GM23248 (cell line): Measurements from ENCODE around the gene RBM10. TPM values are rescaled to one million over a fixed set of nuclear protein-coding genes. Genes with fewer than 3 reads are reported as not detected.
A peak's percentile ranks its signal among the peaks of the same experiment; 100 is the strongest.

ENCODE experiments used
- DNase-seq: peaks from one replicate; pipeline ENCODE4 v3.0.0-alpha.2; 2015
- H2AFZ ChIP-seq: fragments of 200-600 bp; sonication (generic); 2 replicates; pipeline ENCODE4 v1.6.1; 2016; ENCODE audit warnings: antibody characterized with exemption
- H3F3A ChIP-seq: fragments of 200-600 bp; sonication (generic); 2 replicates; pipeline ENCODE4 v1.6.1; 2016; ENCODE audit warnings: mild to moderate bottlenecking, antibody characterized with exemption, mixed run types; ENCODE audit not compliant: insufficient read depth
- H3K27ac ChIP-seq: fragments of 200-600 bp; sonication (generic); 2 replicates; pipeline ENCODE4 v1.5.1; 2016; ENCODE audit warnings: mild to moderate bottlenecking
- H3K27me3 ChIP-seq: fragments of 200-600 bp; sonication (generic); replicated peaks from 2 replicates; pipeline ENCODE4 v1.6.1; 2016; ENCODE audit warnings: mild to moderate bottlenecking; ENCODE audit not compliant: insufficient read depth
- H3K36me3 ChIP-seq: fragments of 200-600 bp; sonication (generic); 2 replicates; pipeline ENCODE4 v1.6.1; 2016; ENCODE audit warnings: low read depth, mild to moderate bottlenecking
- H3K4me1 ChIP-seq: fragments of 200-600 bp; sonication (generic); 2 replicates; pipeline ENCODE4 v1.6.1; 2016; ENCODE audit warnings: mild to moderate bottlenecking; ENCODE audit not compliant: insufficient read depth
- H3K4me2 ChIP-seq: fragments of 200-600 bp; sonication (generic); one replicate; pipeline ENCODE4 v1.6.1; 2016; ENCODE audit warnings: mild to moderate bottlenecking; ENCODE audit not compliant: unreplicated experiment
- H3K4me3 ChIP-seq: fragments of 200-600 bp; sonication (generic); 2 replicates; pipeline ENCODE4 v1.5.1; 2016; ENCODE audit warnings: mild to moderate bottlenecking
- H3K79me2 ChIP-seq: fragments of 200-600 bp; sonication (generic); 2 replicates; pipeline ENCODE4 v1.6.1; 2016; ENCODE audit warnings: mild to moderate bottlenecking; ENCODE audit not compliant: insufficient read depth
- H3K9ac ChIP-seq: fragments of 200-600 bp; sonication (generic); 2 replicates; pipeline ENCODE4 v1.6.1; 2016; ENCODE audit warnings: mild to moderate bottlenecking
- H3K9me2 ChIP-seq: fragments of 200-600 bp; sonication (generic); 2 replicates; pipeline ENCODE4 v1.6.1; 2016; ENCODE audit warnings: mixed run types, mild to moderate bottlenecking, moderate library complexity; ENCODE audit not compliant: insufficient read depth
- H3K9me3 ChIP-seq: fragments of 200-600 bp; sonication (generic); one replicate; pipeline ENCODE4 v1.6.1; 2017; ENCODE audit warnings: low read depth
- H4K20me1 ChIP-seq: fragments of 200-600 bp; sonication (generic); 2 replicates; pipeline ENCODE4 v1.6.0; 2016; ENCODE audit not compliant: insufficient read depth
- EZH2 ChIP-seq: fragments of 200-600 bp; sonication (generic); IDR thresholded peaks from 2 replicates; pipeline ENCODE4 v1.6.1; 2018; ENCODE audit warnings: antibody characterized with exemption, mild to moderate bottlenecking; ENCODE audit not compliant: insufficient read depth, poor library complexity, severe bottlenecking
- EZH2phosphoT487 ChIP-seq: fragments of 200-600 bp; sonication (generic); IDR thresholded peaks from 2 replicates; pipeline ENCODE4 v1.6.1; 2018; ENCODE audit warnings: antibody characterized with exemption, moderate library complexity, mild to moderate bottlenecking, low read depth; ENCODE audit not compliant: insufficient read depth
- WGBS, 2 experiments: methylation state at CpG; one replicate each; pipeline ENCODE4 v1.1.6; 2015 to 2017; ENCODE audit warnings: low lambda C conversion rate in 2 of 2, low coverage in 1 of 2; ENCODE audit errors: missing lambda C conversion rate in 2 of 2; 5-methylcytosine and 5-hydroxymethylcytosine counted together
- in situ Hi-C: fragments of 300-500 bp; cut with MboI; formaldehyde crosslinking; loops from 2 replicates; pipeline ENCODE4 v1.15.0; 2020
- polyA plus RNA-seq: library from polyadenylated mRNA; unstranded; fragments of >200 nt; fragmentation: Nextera tagmentation; extraction: Ambion mirVana; gene quantifications from 2 replicates; pipeline ENCODE4 v1.2.1, GENCODE V29; 2016
- total RNA-seq: library from RNA; depleted of rRNA; stranded (reverse); fragments of >200 nt; shearing (Covaris generic); gene quantifications from 2 replicates; pipeline ENCODE4 v1.2.3, GENCODE V29; 2014

The RBM10 gene
- total and polyA plus RNA-seq, 2 experiments from 2014 or later: 30.6 to 40.1 TPM

DNA sequence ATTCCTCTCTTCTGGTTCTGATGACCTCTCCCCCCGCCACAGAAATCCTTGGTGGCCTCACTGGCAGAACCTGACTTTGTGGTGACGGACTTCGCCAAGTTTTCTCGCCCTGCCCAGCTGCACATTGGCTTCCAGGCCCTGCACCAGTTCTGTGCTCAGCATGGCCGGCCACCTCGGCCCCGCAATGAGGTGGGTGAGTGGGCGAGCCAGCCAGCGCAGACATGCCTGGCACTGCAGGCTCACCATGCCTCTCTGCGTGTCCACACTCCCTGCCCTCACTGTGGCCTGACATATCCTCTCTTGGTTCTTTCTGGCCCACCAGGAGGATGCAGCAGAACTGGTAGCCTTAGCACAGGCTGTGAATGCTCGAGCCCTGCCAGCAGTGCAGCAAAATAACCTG lies 57.3 kb downstream of the RBM10 start:
- no peaks in the 10 kb centered on the region for H3K9me3 ChIP-seq
- H3K4me3 ChIP-seq: no peak overlapping the region
- H3K4me2 ChIP-seq: no peak overlapping the region
- peaks cover 65% of the 10 kb centered on the region for H3K79me2 ChIP-seq
- H3K4me1 ChIP-seq: peaks cover 13% of the 10 kb centered on the region
- no peaks in the 10 kb centered on the region; the same call in 1 of the 2 replicates for H3F3A ChIP-seq
- H3K27ac ChIP-seq: no peak overlapping the region
- TF ChIP-seq EZH2 (no peak), EZH2phosphoT487 (no peak)
- no peak for DNase-seq
- H2AFZ ChIP-seq: no peak overlapping the region
- H3K9me2 ChIP-seq: no peaks in the 10 kb centered on the region
- H3K9ac ChIP-seq: no peak overlapping the region
- H4K20me1 ChIP-seq: no peaks in the 10 kb centered on the region
- WGBS, 2 experiments: 79 to 88% methylated on average over 11 of the region's 11 CpGs
- no peaks in the 10 kb centered on the region for H3K27me3 ChIP-seq
- H3K36me3 ChIP-seq: peaks cover 18% of the 10 kb centered on the region; the same call in 1 of the 2 replicates
- in situ Hi-C loops: loop anchor here (25.0 kb wide), 1 partner anchor 185 kb away; no protein-coding TSS in a partner anchor

- in situ Hi-C loops: loop anchor here (25.0 kb wide), 1 partner anchor 184 kb away; no protein-coding TSS in a partner anchor
- no peak for DNase-seq
- H3K36me3 ChIP-seq: peaks cover 24% of the 10 kb centered on the region; the same call in 1 of the 2 replicates
- H3K9me3 ChIP-seq: no peaks in the 10 kb centered on the region
- no peaks in the 10 kb centered on the region for H3K27me3 ChIP-seq
- H4K20me1 ChIP-seq: no peaks in the 10 kb centered on the region
- no peaks in the 10 kb centered on the region; the same call in 1 of the 2 replicates for H3F3A ChIP-seq
- H3K4me2 ChIP-seq: no peak overlapping the region
- H3K27ac ChIP-seq: no peak overlapping the region
- 43 to 87% methylated on average over 1 to 3 of the region's 4 CpGs for WGBS, 2 experiments
- no peak overlapping the region for H3K9ac ChIP-seq
- H3K4me1 ChIP-seq: peaks cover 10% of the 10 kb centered on the region
- peaks cover 60% of the 10 kb centered on the region for H3K79me2 ChIP-seq
- no peaks in the 10 kb centered on the region for H3K9me2 ChIP-seq
- TF ChIP-seq EZH2 (no peak), EZH2phosphoT487 (no peak)
- no peak overlapping the region for H2AFZ ChIP-seq
- H3K4me3 ChIP-seq: no peak overlapping the region
Measured at GRCh38 chrX:47202877-47203276, 57.9 kb downstream of the RBM10 start.

DNA sequence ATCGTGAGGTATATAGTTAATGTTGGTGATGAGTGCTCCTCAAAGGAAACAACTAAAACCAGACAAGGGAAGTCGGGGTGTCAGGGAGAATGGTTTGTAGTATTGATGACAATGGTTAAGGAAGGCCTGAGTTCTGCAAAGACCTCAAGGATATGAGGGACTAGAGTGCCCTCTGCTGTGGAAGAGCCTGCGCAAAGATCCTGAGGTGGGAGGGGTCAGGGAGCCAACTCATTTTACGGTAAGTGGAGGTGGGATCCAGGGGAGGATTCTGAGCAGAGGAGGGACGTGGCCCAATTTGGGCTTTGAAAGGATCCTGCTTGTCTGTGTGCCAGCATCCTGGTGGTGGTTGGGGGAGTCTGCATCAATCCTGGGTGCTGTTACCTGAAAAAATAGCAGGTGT lies 59.9 kb downstream of the RBM10 start:
- in situ Hi-C loops: loop anchor here (25.0 kb wide), 1 partner anchor 182 kb away; no protein-coding TSS in a partner anchor
- TF ChIP-seq EZH2phosphoT487 (no peak), EZH2 (no peak)
- H3K79me2 ChIP-seq: peaks cover 48% of the 10 kb centered on the region

GRCh38 chrX:47206316-47206715 lies 61.3 kb downstream of the RBM10 start:
- in situ Hi-C loops: loop anchor here (25.0 kb wide), 1 partner anchor 181 kb away; no protein-coding TSS in a partner anchor
- no peak overlapping the region for H3K4me2 ChIP-seq
- no peaks in the 10 kb centered on the region for H3K9me2 ChIP-seq
- H3F3A ChIP-seq: no peaks in the 10 kb centered on the region
- no peaks in the 10 kb centered on the region for H4K20me1 ChIP-seq
- 85 to 94% methylated on average over 3 of the region's 3 CpGs for WGBS, 2 experiments
- H3K4me1 ChIP-seq: no peaks in the 10 kb centered on the region
- TF ChIP-seq EZH2phosphoT487: no peak
- TF ChIP-seq EZH2: no peak
- peak overlapping the region; percentile 41; the same call in 1 of the 2 replicates for H3K27ac ChIP-seq
- no peaks in the 10 kb centered on the region for H3K9me3 ChIP-seq
- H3K79me2 ChIP-seq: peaks cover 40% of the 10 kb centered on the region
- no peaks in the 10 kb centered on the region for H3K27me3 ChIP-seq
- DNase-seq: peak; percentile 69
- no peak overlapping the region for H3K9ac ChIP-seq
- H3K4me3 ChIP-seq: no peak overlapping the region
- H2AFZ ChIP-seq: no peak overlapping the region
- H3K36me3 ChIP-seq: peaks cover 25% of the 10 kb centered on the region; the same call in 1 of the 2 replicates

More for the DNA sequence above, 59.9 kb downstream of the RBM10 start:
- Histone ChIP-seq H3K4me2 (no peak overlapping the region), H3K4me1 (peaks cover 5% of the 10 kb centered on the region), H3K4me3 (no peak overlapping the region), H3K36me3 (peaks cover 29% of the 10 kb centered on the region; the same call in 1 of the 2 replicates), H2AFZ (no peak overlapping the region), H3K9me2 (no peaks in the 10 kb centered on the region), H3K27ac (0 out of 2 replicates have a peak overlapping the region, but pooled peaks have one; percentile 12), H3K27me3 (no peaks in the 10 kb centered on the region), H3K9ac (no peak overlapping the region), H3F3A (no peaks in the 10 kb centered on the region), H4K20me1 (no peaks in the 10 kb centered on the region), H3K9me3 (no peaks in the 10 kb centered on the region)
- DNase-seq: no peak
- WGBS, 2 experiments: 54 to 77% methylated on average over 3 to 5 of the region's 5 CpGs
